ENCODE data around the gene VTCN1. TPM values are rescaled to one million over a fixed set of nuclear protein-coding genes. Genes with fewer than 3 reads are reported as not detected.

VTCN1 gene
- polyA plus RNA-seq, 1 donor from 2014 or later = 2.1 TPM

DNA sequence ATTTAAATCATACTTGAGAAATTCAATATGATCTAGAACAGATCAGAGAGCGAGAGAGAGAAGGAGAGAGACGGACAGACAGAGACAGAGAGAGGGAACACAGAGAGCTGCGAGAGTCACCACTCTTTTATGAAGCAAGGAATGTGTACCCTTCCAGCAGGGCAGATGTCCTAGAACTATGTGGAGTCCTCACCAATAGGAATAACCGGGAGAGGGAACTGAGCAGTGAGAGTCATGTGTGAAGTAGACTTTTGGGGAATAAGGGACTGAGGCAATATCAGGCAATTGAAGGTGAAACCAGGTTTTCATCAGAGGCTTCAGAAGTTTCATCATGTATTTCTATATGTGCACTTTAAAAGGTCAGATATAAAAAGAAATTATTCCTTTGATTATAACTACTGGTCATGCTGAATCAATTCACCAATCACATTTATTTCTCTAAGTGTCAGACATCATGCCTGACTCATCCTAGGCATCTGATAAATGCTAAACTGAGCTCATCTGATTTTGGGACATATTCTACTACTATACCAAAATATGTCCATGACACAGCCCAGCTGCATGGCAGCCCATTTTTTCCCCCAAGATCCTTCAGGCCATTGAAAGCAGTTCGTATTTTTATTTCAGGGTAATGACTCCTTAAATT, 22.4 kb downstream of the VTCN1 start:
- Histone ChIP-seq H2AFZ (ENCODE audit: low read depth, low read length) (no peak overlapping the region), H3K27me3 (ENCODE audit: insufficient read depth, low read depth, low read length) (no peaks in the 10 kb centered on the region), H3K9ac (ENCODE audit: low read length) (no peak overlapping the region), H3K4me3 (ENCODE audit: low read length) (no peak overlapping the region), H3K27ac (ENCODE audit: low read length) (no peak overlapping the region), H3K4me2 (ENCODE audit: low read length) (no peak overlapping the region), H3F3A (ENCODE audit: insufficient read depth, low read length, poor library complexity, severe bottlenecking) (no peaks in the 10 kb centered on the region), H3K79me2 (replicated peaks; ENCODE audit: insufficient read depth, low read length) (no peaks in the 10 kb centered on the region), H3K36me3 (ENCODE audit: insufficient read depth, low read length) (no peaks in the 10 kb centered on the region), H3K9me3 (ENCODE audit: low read length) (no peaks in the 10 kb centered on the region), H3K9me2 (ENCODE audit: insufficient read depth, low read length) (no peaks in the 10 kb centered on the region), H4K20me1 (ENCODE audit: insufficient read depth) (no peaks in the 10 kb centered on the region)
- TF ChIP-seq TAF1 (IDR thresholded peaks at IDR 0.05; ENCODE audit: low read depth) = no peak
- no peak for TF ChIP-seq POLR2AphosphoS5 (IDR thresholded peaks at IDR 0.05)
- TF ChIP-seq RAD21 (conservative IDR thresholded peaks at IDR 0.05) = no peak
- TF ChIP-seq, protein P1, sequence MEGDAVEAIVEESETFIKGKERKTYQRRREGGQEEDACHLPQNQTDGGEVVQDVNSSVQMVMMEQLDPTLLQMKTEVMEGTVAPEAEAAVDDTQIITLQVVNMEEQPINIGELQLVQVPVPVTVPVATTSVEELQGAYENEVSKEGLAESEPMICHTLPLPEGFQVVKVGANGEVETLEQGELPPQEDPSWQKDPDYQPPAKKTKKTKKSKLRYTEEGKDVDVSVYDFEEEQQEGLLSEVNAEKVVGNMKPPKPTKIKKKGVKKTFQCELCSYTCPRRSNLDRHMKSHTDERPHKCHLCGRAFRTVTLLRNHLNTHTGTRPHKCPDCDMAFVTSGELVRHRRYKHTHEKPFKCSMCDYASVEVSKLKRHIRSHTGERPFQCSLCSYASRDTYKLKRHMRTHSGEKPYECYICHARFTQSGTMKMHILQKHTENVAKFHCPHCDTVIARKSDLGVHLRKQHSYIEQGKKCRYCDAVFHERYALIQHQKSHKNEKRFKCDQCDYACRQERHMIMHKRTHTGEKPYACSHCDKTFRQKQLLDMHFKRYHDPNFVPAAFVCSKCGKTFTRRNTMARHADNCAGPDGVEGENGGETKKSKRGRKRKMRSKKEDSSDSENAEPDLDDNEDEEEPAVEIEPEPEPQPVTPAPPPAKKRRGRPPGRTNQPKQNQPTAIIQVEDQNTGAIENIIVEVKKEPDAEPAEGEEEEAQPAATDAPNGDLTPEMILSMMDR (IDR thresholded peaks at IDR 0.05; ENCODE audit: poor library complexity, severe bottlenecking) = no peak

DNA sequence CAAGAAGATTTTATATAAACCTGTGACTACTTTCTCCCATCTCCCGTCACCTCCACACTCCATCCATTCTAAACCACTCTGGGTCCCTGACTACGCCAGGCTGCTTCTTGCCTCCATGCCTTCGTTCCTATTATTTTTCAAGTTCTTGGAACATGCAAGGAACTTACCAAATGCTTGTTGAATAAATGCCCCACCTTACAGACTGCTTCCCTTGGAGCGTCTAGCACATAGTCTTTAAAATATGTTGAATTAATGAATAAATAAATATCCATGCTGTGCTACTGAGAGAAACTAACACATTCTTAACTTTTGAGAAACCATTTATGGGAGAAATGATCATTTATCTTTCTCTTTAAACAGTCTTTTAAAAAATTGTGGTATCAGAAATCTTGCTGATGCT, 27.6 kb downstream of the VTCN1 start:
- Histone ChIP-seq H3K9me2 (ENCODE audit: insufficient read depth, low read length) (no peaks in the 10 kb centered on the region), H3K4me3 (ENCODE audit: low read length) (no peak overlapping the region), H3K27ac (ENCODE audit: low read length) (no peak overlapping the region), H3K79me2 (replicated peaks; ENCODE audit: insufficient read depth, low read length) (no peaks in the 10 kb centered on the region), H3K27me3 (ENCODE audit: insufficient read depth, low read depth, low read length) (no peaks in the 10 kb centered on the region), H4K20me1 (ENCODE audit: insufficient read depth) (no peaks in the 10 kb centered on the region), H3K4me2 (ENCODE audit: low read length) (no peak overlapping the region), H3F3A (ENCODE audit: insufficient read depth, low read length, poor library complexity, severe bottlenecking) (no peaks in the 10 kb centered on the region), H3K9me3 (ENCODE audit: low read length) (no peaks in the 10 kb centered on the region), H3K9ac (ENCODE audit: low read length) (no peak overlapping the region), H2AFZ (ENCODE audit: low read depth, low read length) (no peak overlapping the region), H3K36me3 (ENCODE audit: insufficient read depth, low read length) (no peaks in the 10 kb centered on the region)
- TF ChIP-seq RAD21 (conservative IDR thresholded peaks at IDR 0.05) = no peak
- no peak for TF ChIP-seq TAF1 (IDR thresholded peaks at IDR 0.05; ENCODE audit: low read depth)
- no peak for TF ChIP-seq EP300 (conservative IDR thresholded peaks at IDR 0.05; ENCODE audit: poor library complexity, severe bottlenecking)
- TF ChIP-seq MXI1 (conservative IDR thresholded peaks at IDR 0.05; ENCODE audit: poor library complexity, severe bottlenecking) = no peak
- no peak for TF ChIP-seq POLR2AphosphoS5 (IDR thresholded peaks at IDR 0.05)
- TF ChIP-seq, protein P1 (IDR thresholded peaks at IDR 0.05; ENCODE audit: poor library complexity, severe bottlenecking) = no peak
- no peak for TF ChIP-seq SMC3 (conservative IDR thresholded peaks at IDR 0.05; ENCODE audit: poor library complexity)
- TF ChIP-seq, protein P2, sequence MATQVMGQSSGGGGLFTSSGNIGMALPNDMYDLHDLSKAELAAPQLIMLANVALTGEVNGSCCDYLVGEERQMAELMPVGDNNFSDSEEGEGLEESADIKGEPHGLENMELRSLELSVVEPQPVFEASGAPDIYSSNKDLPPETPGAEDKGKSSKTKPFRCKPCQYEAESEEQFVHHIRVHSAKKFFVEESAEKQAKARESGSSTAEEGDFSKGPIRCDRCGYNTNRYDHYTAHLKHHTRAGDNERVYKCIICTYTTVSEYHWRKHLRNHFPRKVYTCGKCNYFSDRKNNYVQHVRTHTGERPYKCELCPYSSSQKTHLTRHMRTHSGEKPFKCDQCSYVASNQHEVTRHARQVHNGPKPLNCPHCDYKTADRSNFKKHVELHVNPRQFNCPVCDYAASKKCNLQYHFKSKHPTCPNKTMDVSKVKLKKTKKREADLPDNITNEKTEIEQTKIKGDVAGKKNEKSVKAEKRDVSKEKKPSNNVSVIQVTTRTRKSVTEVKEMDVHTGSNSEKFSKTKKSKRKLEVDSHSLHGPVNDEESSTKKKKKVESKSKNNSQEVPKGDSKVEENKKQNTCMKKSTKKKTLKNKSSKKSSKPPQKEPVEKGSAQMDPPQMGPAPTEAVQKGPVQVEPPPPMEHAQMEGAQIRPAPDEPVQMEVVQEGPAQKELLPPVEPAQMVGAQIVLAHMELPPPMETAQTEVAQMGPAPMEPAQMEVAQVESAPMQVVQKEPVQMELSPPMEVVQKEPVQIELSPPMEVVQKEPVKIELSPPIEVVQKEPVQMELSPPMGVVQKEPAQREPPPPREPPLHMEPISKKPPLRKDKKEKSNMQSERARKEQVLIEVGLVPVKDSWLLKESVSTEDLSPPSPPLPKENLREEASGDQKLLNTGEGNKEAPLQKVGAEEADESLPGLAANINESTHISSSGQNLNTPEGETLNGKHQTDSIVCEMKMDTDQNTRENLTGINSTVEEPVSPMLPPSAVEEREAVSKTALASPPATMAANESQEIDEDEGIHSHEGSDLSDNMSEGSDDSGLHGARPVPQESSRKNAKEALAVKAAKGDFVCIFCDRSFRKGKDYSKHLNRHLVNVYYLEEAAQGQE (IDR thresholded peaks at IDR 0.05; ENCODE audit: borderline replicate concordance) = no peak
- TF ChIP-seq EZH2 (IDR thresholded peaks at IDR 0.05; ENCODE audit: borderline replicate concordance, insufficient read depth, low read length, poor library complexity, severe bottlenecking) = no peak

Data from neural cell (in vitro differentiated cells).